Measurements from ENCODE around the gene SUV39H1. TPM values are rescaled to one million over a fixed set of nuclear protein-coding genes. Genes with fewer than 3 reads are reported as not detected.

The SUV39H1 gene
- total RNA-seq, 1 donor from 2014 or later: 27.5 TPM

DNA sequence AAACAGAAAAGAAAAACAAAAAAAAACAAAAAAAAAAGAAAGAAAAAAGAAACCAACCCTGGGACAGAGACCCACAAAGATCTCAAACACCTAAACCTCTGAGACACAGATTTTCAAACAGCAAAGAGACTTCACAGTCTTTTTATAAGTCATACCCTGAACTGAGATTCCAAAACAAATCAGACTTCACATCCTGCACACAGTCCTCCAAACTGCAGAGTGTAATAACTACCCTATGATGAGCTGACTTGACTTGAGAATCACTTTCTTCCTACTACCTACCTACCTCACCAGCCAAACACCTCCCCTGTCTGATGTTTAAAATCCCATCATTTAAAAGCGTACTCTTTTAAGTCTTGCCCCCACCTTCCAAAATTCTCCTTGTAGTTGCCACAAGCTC lies 39.8 kb downstream of the SUV39H1 start:
- Mint-ChIP-seq H3K4me1 (ENCODE audit: low read depth) (peaks cover 23% of the 10 kb centered on the region), H3K4me3 (peak overlapping the region; percentile 98), H3K27me3 (ENCODE audit: insufficient read depth) (no peaks in the 10 kb centered on the region), H3K9me3 (no peaks in the 10 kb centered on the region), H3K36me3 (ENCODE audit: low read depth) (peaks cover 2% of the 10 kb centered on the region), H3K27ac (peak overlapping the region; percentile 98)
- intact Hi-C loops (cut with micrococcal nuclease): loop anchor here (1.0 to 5.0 kb wide), 3 partner anchors 8 to 181 kb away; partner anchors contain the start of gene PIM2
- DNase-seq (ENCODE audit: low spot score): no peak

DNA sequence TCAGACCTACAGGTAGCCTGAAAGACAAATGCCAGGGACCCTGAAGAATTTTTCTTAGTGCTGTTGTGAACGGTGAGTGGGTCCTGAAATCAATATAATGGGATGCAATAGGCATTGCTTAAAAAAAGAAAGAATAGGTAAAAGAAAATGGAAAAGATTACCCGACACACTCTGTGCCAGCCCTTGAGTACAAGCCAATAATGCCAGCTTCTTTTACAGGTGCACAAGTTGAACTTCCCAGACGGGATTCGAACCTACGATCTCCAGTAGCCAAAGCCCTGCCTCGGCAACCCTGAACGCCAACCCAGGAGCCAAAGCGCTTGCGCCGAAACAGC lies 40.3 kb downstream of the SUV39H1 start:
- intact Hi-C loops (cut with micrococcal nuclease): loop anchor here (1.0 to 5.0 kb wide), 11 partner anchors 9 to 532 kb away; partner anchors contain the start of genes GRIPAP1, HDAC6, PIM2 and PPP1R3F
- peaks cover 2% of the 10 kb centered on the region for H3K36me3 Mint-ChIP-seq (ENCODE audit: low read depth)

DNA sequence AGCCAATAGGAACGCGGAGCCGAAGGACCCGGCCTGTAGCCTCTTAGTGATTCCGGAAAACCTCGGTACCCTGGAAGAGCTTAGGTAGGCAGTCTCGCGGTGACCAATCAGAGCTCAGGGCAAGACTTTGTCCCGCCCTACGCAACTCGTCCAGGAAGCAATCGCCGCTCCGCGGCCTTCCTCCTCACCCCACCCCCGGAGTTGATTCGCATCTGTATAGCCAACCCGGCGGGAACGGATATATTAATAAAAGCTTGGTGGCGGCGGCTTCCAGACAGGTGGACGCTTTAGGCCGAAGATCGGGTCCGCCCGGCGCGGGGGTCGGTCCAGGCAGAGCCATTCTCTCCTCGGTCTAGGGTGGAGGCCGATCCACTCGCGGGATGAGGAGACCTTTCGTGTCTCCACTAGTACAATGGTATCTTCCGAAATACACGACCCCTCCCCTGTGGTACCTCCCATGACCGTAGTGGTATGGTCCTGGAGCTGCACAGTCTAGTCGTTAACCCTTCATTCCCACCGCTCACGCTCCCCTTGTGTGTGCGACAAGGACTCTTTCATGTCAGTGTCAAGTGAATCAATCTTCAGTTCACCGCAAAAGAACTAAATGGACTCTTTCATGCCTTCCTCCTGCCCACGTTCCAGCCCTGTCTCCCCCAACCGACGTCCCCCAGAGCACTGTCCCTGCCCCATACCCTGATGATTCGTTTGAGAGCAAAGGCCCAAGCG lies 40.8 kb downstream of the SUV39H1 start:
- Mint-ChIP-seq H3K4me1 (ENCODE audit: low read depth) (peaks cover 23% of the 10 kb centered on the region), H3K36me3 (ENCODE audit: low read depth) (peaks cover 2% of the 10 kb centered on the region), H3K27ac (peak overlapping the region; percentile 98), H3K27me3 (ENCODE audit: insufficient read depth) (no peaks in the 10 kb centered on the region), H3K4me3 (peak overlapping the region; percentile 98), H3K9me3 (no peaks in the 10 kb centered on the region)
- peak; percentile 85 for DNase-seq (ENCODE audit: low spot score)
- intact Hi-C loops (cut with micrococcal nuclease): loop anchor here (1.0 to 5.0 kb wide), 9 partner anchors 14 to 532 kb away; partner anchors contain the start of genes GRIPAP1, HDAC6, PIM2 and PPP1R3F

More for the DNA sequence above, 40.3 kb downstream of the SUV39H1 start:
- H3K27me3 Mint-ChIP-seq (ENCODE audit: insufficient read depth): no peaks in the 10 kb centered on the region
- no peak for DNase-seq (ENCODE audit: low spot score)
- H3K4me1 Mint-ChIP-seq (ENCODE audit: low read depth): peaks cover 23% of the 10 kb centered on the region
- peak overlapping the region; percentile 98 for H3K4me3 Mint-ChIP-seq
- peak overlapping the region; percentile 98 for H3K27ac Mint-ChIP-seq
- H3K9me3 Mint-ChIP-seq: no peaks in the 10 kb centered on the region

DNA sequence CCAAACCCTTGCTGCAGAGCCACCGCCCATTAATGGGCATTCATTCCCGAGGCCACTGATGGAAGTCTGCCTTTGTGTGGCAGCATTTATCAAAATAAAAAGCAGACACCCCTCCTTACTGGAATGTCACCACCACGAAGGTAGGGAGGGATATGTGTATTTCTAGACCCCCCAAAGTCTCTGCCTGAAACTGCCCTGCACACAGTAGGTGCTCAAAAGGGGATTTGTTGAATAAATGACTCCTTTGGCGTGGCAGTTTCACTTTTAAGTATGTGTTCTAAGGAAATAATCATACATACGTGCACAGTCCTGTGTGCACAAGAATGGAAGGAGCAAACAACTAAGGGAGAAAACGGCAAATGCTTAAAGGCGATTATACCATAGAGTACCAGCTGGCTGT lies 41.4 kb downstream of the SUV39H1 start:
- no peaks in the 10 kb centered on the region for H3K9me3 Mint-ChIP-seq
- H3K4me3 Mint-ChIP-seq: peak overlapping the region; percentile 98
- H3K27me3 Mint-ChIP-seq (ENCODE audit: insufficient read depth): no peaks in the 10 kb centered on the region
- DNase-seq (ENCODE audit: low spot score): no peak
- H3K27ac Mint-ChIP-seq: peak overlapping the region; percentile 98
- intact Hi-C loops (cut with micrococcal nuclease): loop anchor here (1.0 to 5.0 kb wide), 9 partner anchors 13 to 531 kb away; partner anchors contain the start of genes GRIPAP1, HDAC6, PIM2 and PPP1R3F
- peaks cover 2% of the 10 kb centered on the region for H3K36me3 Mint-ChIP-seq (ENCODE audit: low read depth)
- H3K4me1 Mint-ChIP-seq (ENCODE audit: low read depth): peaks cover 23% of the 10 kb centered on the region

DNA sequence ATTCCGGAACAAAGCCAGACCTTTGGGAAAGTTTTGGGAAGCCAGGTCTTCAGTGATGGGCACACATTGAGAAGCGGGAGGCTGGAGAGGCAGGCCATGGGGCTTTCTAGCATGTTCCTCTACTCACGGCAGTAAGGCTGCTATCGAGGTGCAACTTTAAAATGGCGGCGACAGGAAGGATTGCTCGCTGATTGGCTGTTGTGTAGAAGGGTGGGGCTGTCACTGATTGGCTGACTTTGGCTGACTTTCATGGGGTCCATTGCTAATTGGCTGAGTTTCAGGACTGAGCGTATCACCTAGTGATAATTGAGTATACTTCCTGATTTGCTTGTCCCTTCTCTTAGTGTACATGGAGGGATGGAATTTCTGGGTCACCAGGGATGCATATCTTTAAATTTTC lies 45.3 kb downstream of the SUV39H1 start:
- Mint-ChIP-seq H3K4me1 (ENCODE audit: low read depth) (peaks cover 15% of the 10 kb centered on the region), H3K27me3 (ENCODE audit: insufficient read depth) (no peaks in the 10 kb centered on the region), H3K9me3 (no peaks in the 10 kb centered on the region), H3K36me3 (ENCODE audit: low read depth) (peaks cover 2% of the 10 kb centered on the region), H3K4me3 (no peak overlapping the region), H3K27ac (no peak overlapping the region)
- intact Hi-C loops (cut with micrococcal nuclease): no loop called here
- no peak for DNase-seq (ENCODE audit: low spot score)

DNA sequence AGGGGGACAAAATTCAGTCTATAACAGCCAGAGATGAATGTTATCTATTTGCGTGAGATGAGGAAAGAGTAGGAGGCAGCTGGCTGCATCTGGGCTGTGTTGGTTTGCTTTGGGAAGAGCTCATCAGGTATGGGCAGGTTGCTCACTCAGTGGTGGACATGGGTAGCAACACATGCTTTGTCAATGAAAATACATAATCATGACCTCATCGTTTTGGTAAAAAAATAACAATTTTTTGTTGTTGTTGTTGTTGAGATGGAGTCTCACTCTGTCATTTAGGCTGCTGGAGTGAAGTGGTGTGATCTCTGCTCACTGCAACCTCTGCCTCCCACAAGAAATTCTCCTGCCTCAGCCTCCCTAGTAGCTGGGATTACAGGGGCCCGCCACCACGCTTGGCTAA lies 48.7 kb downstream of the SUV39H1 start:
- Mint-ChIP-seq H3K27me3 (ENCODE audit: insufficient read depth) (no peaks in the 10 kb centered on the region), H3K27ac (no peak overlapping the region), H3K4me1 (ENCODE audit: low read depth) (no peaks in the 10 kb centered on the region), H3K36me3 (ENCODE audit: low read depth) (no peaks in the 10 kb centered on the region), H3K9me3 (no peaks in the 10 kb centered on the region), H3K4me3 (no peak overlapping the region)
- DNase-seq (ENCODE audit: low spot score): no peak
- intact Hi-C loops (cut with micrococcal nuclease): no loop called here

DNA sequence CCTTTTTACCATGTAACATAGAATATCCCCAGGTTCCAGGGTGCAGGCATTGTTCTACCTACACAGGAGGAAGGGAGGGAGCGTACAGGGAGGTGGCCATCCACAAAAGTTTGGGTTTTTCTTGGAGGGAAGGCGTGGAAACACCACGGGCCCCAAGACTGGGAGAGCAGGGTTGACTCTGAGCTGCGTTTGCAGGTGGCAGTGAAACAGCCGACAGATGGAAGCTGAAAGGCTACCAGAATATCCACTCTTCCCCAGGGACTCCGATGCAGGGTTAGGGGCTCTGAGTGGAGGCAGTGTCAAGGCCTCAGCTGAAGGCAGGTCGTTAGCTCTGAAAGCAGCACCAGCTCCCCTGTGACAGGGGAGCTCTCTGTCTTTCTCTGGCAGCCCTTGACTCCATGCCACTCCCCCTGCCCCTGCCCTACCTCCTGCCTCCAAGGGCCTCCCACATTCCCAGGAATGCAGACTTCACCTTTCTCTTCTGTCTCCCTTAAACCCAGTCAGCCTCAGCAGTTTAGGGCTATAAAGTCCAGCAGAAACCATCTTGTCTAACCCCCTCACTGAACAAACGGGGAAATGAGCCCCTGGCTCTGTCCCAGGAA lies 51.0 kb downstream of the SUV39H1 start:
- intact Hi-C loops (cut with micrococcal nuclease): no loop called here
- Mint-ChIP-seq H3K27me3 (ENCODE audit: insufficient read depth) (no peaks in the 10 kb centered on the region), H3K4me3 (no peak overlapping the region), H3K27ac (no peak overlapping the region), H3K36me3 (ENCODE audit: low read depth) (no peaks in the 10 kb centered on the region), H3K9me3 (no peaks in the 10 kb centered on the region), H3K4me1 (ENCODE audit: low read depth) (peaks cover 7% of the 10 kb centered on the region)
- no peak for DNase-seq (ENCODE audit: low spot score)

DNA sequence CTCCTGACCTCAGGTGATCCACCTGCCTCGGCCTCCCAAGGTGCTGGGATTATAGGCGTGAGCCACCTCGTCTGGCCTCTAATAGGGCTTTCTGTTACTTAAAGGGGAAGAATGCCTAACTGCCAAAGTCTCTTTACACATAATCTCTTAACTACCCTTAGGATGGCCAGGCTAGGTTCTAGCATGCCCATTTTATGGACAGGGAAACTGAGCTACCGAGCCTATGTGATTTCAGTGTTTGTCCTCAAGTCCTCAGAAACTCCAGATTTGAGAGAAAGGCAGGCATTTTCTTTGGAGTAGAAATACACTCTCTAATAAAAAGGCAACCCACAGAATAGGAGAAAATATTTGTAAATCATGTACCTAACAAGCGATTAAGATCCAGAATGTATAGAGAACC lies 52.6 kb downstream of the SUV39H1 start:
- no peak for DNase-seq (ENCODE audit: low spot score)
- Mint-ChIP-seq H3K36me3 (ENCODE audit: low read depth) (no peaks in the 10 kb centered on the region), H3K27ac (no peak overlapping the region), H3K9me3 (no peaks in the 10 kb centered on the region), H3K27me3 (ENCODE audit: insufficient read depth) (no peaks in the 10 kb centered on the region), H3K4me1 (ENCODE audit: low read depth) (peaks cover 7% of the 10 kb centered on the region), H3K4me3 (no peak overlapping the region)
- intact Hi-C loops (cut with micrococcal nuclease): no loop called here

DNA sequence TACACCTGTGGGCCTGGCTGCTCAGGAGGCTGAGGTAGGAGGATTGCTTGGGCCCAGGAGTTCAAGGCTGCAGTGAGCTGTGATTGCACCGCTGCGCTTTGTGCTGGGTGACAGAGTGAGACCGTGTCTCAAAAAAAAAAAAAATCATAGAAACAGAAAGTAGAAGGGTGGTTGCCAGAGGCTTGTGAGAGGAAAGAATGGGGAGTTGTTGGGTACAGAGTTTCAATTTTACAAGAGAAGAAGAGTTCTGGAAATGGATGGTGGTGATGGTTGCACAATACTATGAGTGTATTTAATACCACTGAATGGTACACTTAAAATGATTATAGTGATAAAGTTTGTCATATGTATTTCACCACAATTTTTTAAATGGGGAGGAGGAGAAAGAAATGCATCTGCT lies 54.8 kb downstream of the SUV39H1 start:
- peak; percentile 0 for DNase-seq (ENCODE audit: low spot score)
- H3K27ac Mint-ChIP-seq: peak overlapping the region; percentile 46
- no peaks in the 10 kb centered on the region for H3K36me3 Mint-ChIP-seq (ENCODE audit: low read depth)
- intact Hi-C loops (cut with micrococcal nuclease): loop anchor here (1.0 to 5.0 kb wide), 2 partner anchors 14 to 39 kb away; no protein-coding TSS in a partner anchor
- H3K4me3 Mint-ChIP-seq: no peak overlapping the region
- H3K4me1 Mint-ChIP-seq (ENCODE audit: low read depth): peaks cover 7% of the 10 kb centered on the region
- no peaks in the 10 kb centered on the region for H3K9me3 Mint-ChIP-seq
- H3K27me3 Mint-ChIP-seq (ENCODE audit: insufficient read depth): no peaks in the 10 kb centered on the region

DNA sequence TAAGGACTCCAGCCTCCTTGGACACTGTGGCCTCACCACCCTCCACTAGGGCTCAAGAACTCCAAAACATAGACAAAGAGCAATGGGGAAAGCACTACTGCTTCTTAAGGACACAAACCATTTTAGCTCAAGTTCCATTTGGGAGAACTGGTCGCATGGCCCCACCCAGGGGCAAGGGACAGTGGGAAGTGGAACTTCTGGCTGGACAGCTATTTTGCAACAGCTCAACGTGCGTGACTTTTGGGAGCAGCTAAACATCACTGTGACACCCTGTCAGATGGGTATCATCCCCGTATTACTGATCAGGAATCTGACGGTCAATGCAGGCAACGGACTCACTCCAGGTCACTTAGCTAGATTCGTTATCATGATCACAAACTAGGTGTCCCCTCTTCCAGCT lies 56.0 kb downstream of the SUV39H1 start:
- H3K36me3 Mint-ChIP-seq (ENCODE audit: low read depth): no peaks in the 10 kb centered on the region
- H3K4me3 Mint-ChIP-seq: no peak overlapping the region
- intact Hi-C loops (cut with micrococcal nuclease): loop anchor here (5.0 kb wide), 1 partner anchor 40 kb away; no protein-coding TSS in a partner anchor
- H3K27ac Mint-ChIP-seq: no peak overlapping the region
- H3K4me1 Mint-ChIP-seq (ENCODE audit: low read depth): peaks cover 7% of the 10 kb centered on the region
- no peak for DNase-seq (ENCODE audit: low spot score)
- no peaks in the 10 kb centered on the region for H3K9me3 Mint-ChIP-seq
- no peaks in the 10 kb centered on the region for H3K27me3 Mint-ChIP-seq (ENCODE audit: insufficient read depth)

DNA sequence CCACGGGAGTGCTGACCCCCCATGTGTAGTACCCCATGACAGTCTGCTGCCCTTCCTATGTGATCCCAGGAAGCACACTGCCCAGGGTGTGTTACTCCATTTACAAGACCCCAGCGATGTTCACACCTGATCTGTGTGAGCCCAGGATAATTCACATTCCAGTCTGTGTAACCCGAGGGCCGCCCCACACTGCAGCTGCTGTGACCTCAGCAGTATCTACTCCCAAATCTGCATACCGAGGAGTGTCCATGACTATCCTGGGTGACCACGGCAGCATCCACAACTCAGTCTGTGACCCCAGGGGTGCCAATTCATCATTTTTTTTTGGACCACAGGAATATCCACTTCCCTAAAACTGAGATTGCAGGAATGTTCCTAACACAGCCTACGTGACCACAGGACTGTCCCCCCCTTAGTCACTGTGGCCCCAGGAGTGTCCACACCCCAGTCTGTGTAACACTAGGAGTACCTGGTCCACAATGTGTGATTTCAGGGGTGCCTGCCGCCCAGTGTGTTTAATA lies 57.2 kb downstream of the SUV39H1 start:
- Mint-ChIP-seq H3K36me3 (ENCODE audit: low read depth) (no peaks in the 10 kb centered on the region), H3K27ac (no peak overlapping the region), H3K4me3 (no peak overlapping the region), H3K9me3 (no peaks in the 10 kb centered on the region), H3K4me1 (ENCODE audit: low read depth) (peaks cover 7% of the 10 kb centered on the region), H3K27me3 (ENCODE audit: insufficient read depth) (no peaks in the 10 kb centered on the region)
- intact Hi-C loops (cut with micrococcal nuclease): loop anchor here (5.0 kb wide), 1 partner anchor 41 kb away; no protein-coding TSS in a partner anchor
- no peak for DNase-seq (ENCODE audit: low spot score)

DNA sequence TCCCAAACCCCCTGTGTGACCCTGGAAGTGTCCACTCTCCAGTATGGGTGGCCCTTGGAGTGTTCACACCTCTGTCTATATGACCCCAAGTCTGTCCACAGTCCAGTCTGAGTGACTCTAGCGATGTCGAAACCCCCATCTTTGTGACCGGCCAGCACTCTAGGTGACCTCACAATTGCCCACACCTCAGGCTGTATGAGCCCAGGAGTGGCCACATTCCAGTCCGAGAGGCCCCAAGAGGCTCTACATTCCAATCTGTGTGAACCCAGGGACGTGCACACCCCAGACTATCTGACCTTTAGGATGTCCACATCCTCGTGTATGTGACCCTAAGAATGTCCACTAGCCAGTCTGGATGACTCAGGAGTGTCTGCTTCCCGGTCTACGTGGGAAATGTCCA lies 57.7 kb downstream of the SUV39H1 start:
- H3K9me3 Mint-ChIP-seq: no peaks in the 10 kb centered on the region
- H3K36me3 Mint-ChIP-seq (ENCODE audit: low read depth): no peaks in the 10 kb centered on the region
- intact Hi-C loops (cut with micrococcal nuclease): loop anchor here (5.0 kb wide), 1 partner anchor 42 kb away; no protein-coding TSS in a partner anchor
- H3K27ac Mint-ChIP-seq: no peak overlapping the region
- no peak for DNase-seq (ENCODE audit: low spot score)
- no peak overlapping the region for H3K4me3 Mint-ChIP-seq
- H3K4me1 Mint-ChIP-seq (ENCODE audit: low read depth): peaks cover 7% of the 10 kb centered on the region
- H3K27me3 Mint-ChIP-seq (ENCODE audit: insufficient read depth): no peaks in the 10 kb centered on the region

Measured in activated T-helper 1 cell treated with anti-CD3 and anti-CD28 coated beads, Interleukin-12 subunit alpha, Interleukin-12 subunit beta, Interleukin-2, Interleukin-4 antibody, amounts not matched to agents 30 ng/mL and 10 ng/mL and 1 ng/mL, durations not matched to agents 14 hours and 24 hours and 36 hours (primary cell).